K562 (cell line): ENCODE results near the gene NDUFV3. TPM values are rescaled to one million over a fixed set of nuclear protein-coding genes. Genes with fewer than 3 reads are reported as not detected.
A peak's percentile ranks its signal among the peaks of the same experiment; 100 is the strongest.

ENCODE experiments used
- ATF3 ChIP-seq, 2 experiments: fragments of 450-650 bp in 1 of 2; sonication (generic) in 1 of 2; formaldehyde crosslinking in 1 of 2; IDR thresholded peaks in 1 of 2; conservative IDR thresholded peaks in 1 of 2; 2 replicates each; pipeline versions ENCODE4 v1.6.1 to v1.8.1; 2016 to 2023; ENCODE audit warnings: mild to moderate bottlenecking in 2 of 2, moderate library complexity in 2 of 2, inconsistent platforms in 1 of 2, missing genetic modification reagents in 1 of 2
- CBX5 ChIP-seq: IDR thresholded peaks from 2 replicates; pipeline ENCODE4 v1.6.1; 2014; ENCODE audit warnings: low read depth, borderline replicate concordance
- ETS2 ChIP-seq: IDR thresholded peaks from 2 replicates; pipeline ENCODE4 v1.6.1; 2016; ENCODE audit warnings: borderline replicate concordance, missing genetic modification characterization, mild to moderate bottlenecking, moderate library complexity, missing compliant biosample characterization; ENCODE audit not compliant: poor library complexity, severe bottlenecking
- FOXK1 ChIP-seq: sonication (generic); formaldehyde crosslinking; IDR thresholded peaks from 2 replicates; pipeline ENCODE4 v1.8.0; 2022; ENCODE audit warnings: missing genetic modification reagents, mild to moderate bottlenecking, borderline replicate concordance
- GABPB1 ChIP-seq: sonication (generic); formaldehyde crosslinking; IDR thresholded peaks from 2 replicates; pipeline ENCODE4 v1.8.0; 2022; ENCODE audit warnings: mild to moderate bottlenecking, missing genetic modification reagents
- GATA2 ChIP-seq: sonication (generic); formaldehyde crosslinking; IDR thresholded peaks from 2 replicates; pipeline ENCODE4 v1.4.0; 2020; ENCODE audit warnings: mild to moderate bottlenecking, missing genetic modification reagents
- KLF13 ChIP-seq: fragments of 450-650 bp; IDR thresholded peaks from 2 replicates; pipeline ENCODE4 v1.6.1; 2016; ENCODE audit warnings: missing genetic modification characterization, low read depth, mild to moderate bottlenecking, missing compliant biosample characterization, moderate library complexity, borderline replicate concordance
- LCOR ChIP-seq: sonication (generic); formaldehyde crosslinking; IDR thresholded peaks from 2 replicates; pipeline ENCODE4 v1.8.0; 2022; ENCODE audit warnings: mild to moderate bottlenecking, missing genetic modification reagents
- PRPF4 ChIP-seq: fragments of 200-400 bp; formaldehyde crosslinking; IDR thresholded peaks from one replicate; pipeline ENCODE4 v1.6.1; 2017; ENCODE audit warnings: low read length, low read depth, mild to moderate bottlenecking; ENCODE audit not compliant: insufficient read depth, poor library complexity, severe bottlenecking
- SIRT6 ChIP-seq: IDR thresholded peaks from one replicate; pipeline ENCODE4 v1.6.1; 2012; ENCODE audit warnings: low read depth, mild to moderate bottlenecking, control low read depth, inconsistent platforms, low read length, moderate library complexity
- TAF7 ChIP-seq: fragments of 450-650 bp; IDR thresholded peaks from 2 replicates; pipeline ENCODE4 v1.6.1; 2016; ENCODE audit warnings: missing genetic modification characterization, missing compliant biosample characterization
- TBP ChIP-seq: optimal IDR thresholded peaks from 2 replicates; pipeline ENCODE3; 2011; ENCODE audit warnings: low read depth, low read length, improper control_type of control experiment
- TRIM28 ChIP-seq: fragments of 450-650 bp; IDR thresholded peaks from 2 replicates; pipeline ENCODE4 v1.6.1; 2017
- ZNF354B ChIP-seq: fragments of 250-450 bp; sonication (Bioruptor Pico); IDR thresholded peaks from 2 replicates; pipeline ENCODE4 v1.4.0; 2020
- ZNF395 ChIP-seq: fragments of 200-800 bp; sonication (Bioruptor generic); IDR thresholded peaks from 2 replicates; pipeline ENCODE4 v1.6.1; 2017; ENCODE audit warnings: missing genetic modification characterization, missing compliant biosample characterization
- ZNF561 ChIP-seq: fragments of 450-650 bp; formaldehyde crosslinking; conservative IDR thresholded peaks from 2 replicates; pipeline ENCODE4 v1.4.0; 2020; ENCODE audit warnings: mild to moderate bottlenecking, moderate library complexity
- ZNF668 ChIP-seq: fragments of 250-450 bp; sonication (Bioruptor Pico); IDR thresholded peaks from 2 replicates; pipeline ENCODE4 v1.8.0; 2022; ENCODE audit warnings: mild to moderate bottlenecking, inconsistent platforms
- ZNF830 ChIP-seq: fragments of 250-450 bp; sonication (Bioruptor Pico); IDR thresholded peaks from 2 replicates; pipeline ENCODE4 v1.5.0; 2021; ENCODE audit warnings: mild to moderate bottlenecking
- polyA plus RNA-seq, 8 experiments: library from polyadenylated mRNA; depleted of rRNA in 4 of 8; stranded (reverse) in 5 of 8; unstranded in 3 of 8; fragments of >200 nt; fragmentation: Nextera tagmentation in 2 of 8; fragmentation: Illumina TruSeq in 1 of 8; extraction: Ambion mirVana in 2 of 8; extraction: Trizol in 1 of 8; gene quantifications; 2 replicates each; pipeline versions ENCODE4 v1.2.1 to v1.2.3, GENCODE V29; 2011 to 2014; ENCODE audit warnings: inconsistent platforms in 1 of 8, missing spikeins in 1 of 8
- total RNA-seq, 7 experiments: library from RNA; depleted of rRNA in 6 of 7; stranded (reverse); fragments of >200 nt in 6 of 7; fragmentation: Illumina TruSeq in 2 of 7; extraction: Trizol in 2 of 7; gene quantifications; 2 replicates each; pipeline versions ENCODE4 v1.2.1 to v1.2.3, GENCODE V29; 2011 to 2021; ENCODE audit warnings: low replicate concordance in 1 of 7
- TF ChIP-seq, protein P1 (sequence below), 2 experiments: fragments of 450-650 bp; IDR thresholded peaks; 2 replicates each; pipeline ENCODE4 v1.6.1; 2016
- TF ChIP-seq, protein P2 (sequence below): sonication (generic); formaldehyde crosslinking; IDR thresholded peaks from 2 replicates; pipeline ENCODE4 v1.5.0; 2020; ENCODE audit warnings: missing genetic modification reagents

Gene NDUFV3
- total and polyA plus RNA-seq, 9 of the 15 experiments (the other 6 are each of a cell fraction or from before 2014, with no cell fraction given) = 19.1 to 87.8 (median 74.3) TPM

- peak; percentile 95 for TF ChIP-seq GABPB1 (CRISPR knock-in tag)
- TF ChIP-seq ZNF561 (CRISPR knock-in tag) = no peak
- TF ChIP-seq, protein P1, sequence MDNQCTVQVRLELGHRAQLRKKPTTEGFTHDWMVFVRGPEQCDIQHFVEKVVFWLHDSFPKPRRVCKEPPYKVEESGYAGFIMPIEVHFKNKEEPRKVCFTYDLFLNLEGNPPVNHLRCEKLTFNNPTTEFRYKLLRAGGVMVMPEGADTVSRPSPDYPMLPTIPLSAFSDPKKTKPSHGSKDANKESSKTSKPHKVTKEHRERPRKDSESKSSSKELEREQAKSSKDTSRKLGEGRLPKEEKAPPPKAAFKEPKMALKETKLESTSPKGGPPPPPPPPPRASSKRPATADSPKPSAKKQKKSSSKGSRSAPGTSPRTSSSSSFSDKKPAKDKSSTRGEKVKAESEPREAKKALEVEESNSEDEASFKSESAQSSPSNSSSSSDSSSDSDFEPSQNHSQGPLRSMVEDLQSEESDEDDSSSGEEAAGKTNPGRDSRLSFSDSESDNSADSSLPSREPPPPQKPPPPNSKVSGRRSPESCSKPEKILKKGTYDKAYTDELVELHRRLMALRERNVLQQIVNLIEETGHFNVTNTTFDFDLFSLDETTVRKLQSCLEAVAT (IDR thresholded peaks at IDR 0.05) = no peak
- peak; percentile 97 for TF ChIP-seq TBP
- peak; percentile 93 for TF ChIP-seq PRPF4
- TF ChIP-seq KLF13 (tag) = no peak
- TF ChIP-seq LCOR (CRISPR knock-in tag) = peak; percentile 83
- TF ChIP-seq ZNF668 (CRISPR knock-in tag) = no peak
- peak; percentile 30; the same call in 1 of the 2 replicates for TF ChIP-seq ZNF830 (CRISPR knock-in tag)
- TF ChIP-seq, protein P2, sequence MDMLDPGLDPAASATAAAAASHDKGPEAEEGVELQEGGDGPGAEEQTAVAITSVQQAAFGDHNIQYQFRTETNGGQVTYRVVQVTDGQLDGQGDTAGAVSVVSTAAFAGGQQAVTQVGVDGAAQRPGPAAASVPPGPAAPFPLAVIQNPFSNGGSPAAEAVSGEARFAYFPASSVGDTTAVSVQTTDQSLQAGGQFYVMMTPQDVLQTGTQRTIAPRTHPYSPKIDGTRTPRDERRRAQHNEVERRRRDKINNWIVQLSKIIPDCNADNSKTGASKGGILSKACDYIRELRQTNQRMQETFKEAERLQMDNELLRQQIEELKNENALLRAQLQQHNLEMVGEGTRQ (CRISPR knock-in tag) = peak; percentile 98
- no peak for TF ChIP-seq CBX5
- TF ChIP-seq ZNF395 (CRISPR knock-in tag) = peak; percentile 62
- no peak for TF ChIP-seq GATA2 (CRISPR knock-in tag)
- TF ChIP-seq TRIM28 = no peak
- TF ChIP-seq ZNF354B (CRISPR knock-in tag) = no peak
- peak; percentile 86; the same call in 1 of the 2 replicates for TF ChIP-seq FOXK1 (CRISPR knock-in tag)
- TF ChIP-seq ETS2 (tag) = peak; percentile 71
- TF ChIP-seq SIRT6 = no peak
- peak; percentile 97 for TF ChIP-seq TAF7
- TF ChIP-seq ATF3 (IDR thresholded peaks at IDR 0.05) = peak; percentile 75
- no peak for TF ChIP-seq ATF3 (CRISPR knock-in tag; conservative IDR thresholded peaks at IDR 0.05)
Observed at GRCh38 chr21:42878993-42879787, 13.9 kb upstream of the NDUFV3 start, which contains the start of gene WDR4 (continued).
